Spleen (tissue), 11 donors: ENCODE measurements around the gene PRSS57. TPM values are rescaled to one million over a fixed set of nuclear protein-coding genes. Genes with fewer than 3 reads are reported as not detected.
A peak's percentile ranks its signal among the peaks of the same experiment; 100 is the strongest.

Experiments
- DNase-seq: peaks from one replicate; pipeline ENCODE4 v3.0.0-alpha.2; 2020
- H3K27ac ChIP-seq, 8 donors: fragments of 200-600 bp; sonication (generic) in 7 of 8; 1 replicate in 4 of 8; 2 replicates in 4 of 8; pipeline versions ENCODE4 v1.5.0 to v1.8.0; 2016 to 2021; ENCODE audit warnings: inconsistent platforms in 4 of 8, mild to moderate bottlenecking in 4 of 8, moderate library complexity in 1 of 8
- H3K27me3 ChIP-seq, 7 donors: fragments of 200-600 bp; sonication (generic) in 6 of 7; replicated peaks in 1 of 7; 1 replicate in 4 of 7; 2 replicates in 3 of 7; pipeline versions ENCODE4 v1.5.0 to v1.8.0; 2016 to 2021; ENCODE audit warnings: inconsistent platforms in 3 of 7, mild to moderate bottlenecking in 1 of 7
- H3K36me3 ChIP-seq, 6 donors: fragments of 200-600 bp; sonication (generic) in 5 of 6; 1 replicate in 4 of 6; 2 replicates in 2 of 6; pipeline versions ENCODE4 v1.5.0 to v1.8.0; 2016 to 2021; ENCODE audit warnings: inconsistent platforms in 2 of 6
- H3K4me1 ChIP-seq, 6 donors: fragments of 200-600 bp; sonication (generic) in 5 of 6; 1 replicate in 3 of 6; 2 replicates in 3 of 6; pipeline versions ENCODE4 v1.5.0 to v1.8.0; 2016 to 2021; ENCODE audit warnings: inconsistent platforms in 3 of 6
- H3K4me3 ChIP-seq, 8 donors: fragments of 200-600 bp; sonication (generic) in 7 of 8; 1 replicate in 4 of 8; 2 replicates in 4 of 8; pipeline versions ENCODE4 v1.5.0 to v1.8.0; 2016 to 2021; ENCODE audit warnings: inconsistent platforms in 4 of 8, mild to moderate bottlenecking in 4 of 8, moderate library complexity in 2 of 8
- H3K9me3 ChIP-seq, 8 donors: fragments of 200-600 bp; sonication (generic) in 7 of 8; 1 replicate in 4 of 8; 2 replicates in 4 of 8; pipeline versions ENCODE4 v1.5.0 to v1.8.0; 2016 to 2021; ENCODE audit warnings: inconsistent platforms in 4 of 8
- POLR2A ChIP-seq, 3 donors: fragments of 450-650 bp; IDR thresholded peaks; one replicate each; pipeline ENCODE4 v1.5.1; 2017; ENCODE audit warnings: antibody characterized with exemption in 3 of 3, mild to moderate bottlenecking in 1 of 3
- POLR2AphosphoS5 ChIP-seq, 3 donors: sonication (generic); formaldehyde crosslinking; IDR thresholded peaks; one replicate each; pipeline ENCODE4 v1.5.1; 2017; ENCODE audit warnings: antibody characterized with exemption in 3 of 3
- WGBS, 5 donors: extraction: QIAGEN DNeasy Blood & Tissue Kit in 3 of 5; methylation state at CpG; one replicate each; pipeline versions ENCODE4 v1.1.5 to v1.1.7; 2013 to 2018; 5-methylcytosine and 5-hydroxymethylcytosine counted together
- intact Hi-C: fragments of 100-400 bp; cut with DNase I; formaldehyde crosslinking; loops from one replicate; pipeline ENCODE4 v1.15.0; 2023; ENCODE audit warnings: low total_unique reads
- polyA plus RNA-seq, 3 donors: library from polyadenylated mRNA; stranded (reverse); fragments of 200-250 nt; gene quantifications; one replicate each; pipeline ENCODE4 v1.2.1, GENCODE V29; 2013
- total RNA-seq, 7 donors: library from RNA; depleted of rRNA in 3 of 7; stranded (reverse); fragments of >200 nt in 3 of 7; fragmentation: NEBNext Ultra II Directional in 4 of 7; extraction: Animal tissue kit (Norgen Biotek cat#: 25700) in 4 of 7; gene quantifications; one replicate each; pipeline versions ENCODE4 v1.1.0 to v1.2.1, GENCODE V29; 2016 to 2021
- TF ChIP-seq, protein P1 (sequence below), 11 experiments: fragments of 200-600 bp in 7 of 11; fragments of 450-650 bp in 4 of 11; sonication (generic) in 4 of 11; IDR thresholded peaks in 8 of 11; conservative IDR thresholded peaks in 3 of 11; 1 replicate in 7 of 11; 2 replicates in 4 of 11; pipeline versions ENCODE4 v1.4.0 to v1.8.0; 2016 to 2021; ENCODE audit warnings: antibody characterized with exemption in 11 of 11, inconsistent platforms in 4 of 11, mild to moderate bottlenecking in 1 of 11
- donor health status: healthy with polysubstance abuse.
- donor health status: DM: no; HTN: no; CAD: no; lungs with moderate emphysema.
- donor health status: DM: no; HTN: no; CAD: no.
- donor health status: Bipolar disorder and iron deficiency.
- donor health status: healthy.
- donor health status: DM: no; HTN: no; CAD: no.
- donor health status: DM: yes; HTN: yes; CAD: no.

The PRSS57 gene
- total and polyA plus RNA-seq, 10 donors = 0.24 to 2.5 (median 0.54) TPM; not detected in 2

DNA sequence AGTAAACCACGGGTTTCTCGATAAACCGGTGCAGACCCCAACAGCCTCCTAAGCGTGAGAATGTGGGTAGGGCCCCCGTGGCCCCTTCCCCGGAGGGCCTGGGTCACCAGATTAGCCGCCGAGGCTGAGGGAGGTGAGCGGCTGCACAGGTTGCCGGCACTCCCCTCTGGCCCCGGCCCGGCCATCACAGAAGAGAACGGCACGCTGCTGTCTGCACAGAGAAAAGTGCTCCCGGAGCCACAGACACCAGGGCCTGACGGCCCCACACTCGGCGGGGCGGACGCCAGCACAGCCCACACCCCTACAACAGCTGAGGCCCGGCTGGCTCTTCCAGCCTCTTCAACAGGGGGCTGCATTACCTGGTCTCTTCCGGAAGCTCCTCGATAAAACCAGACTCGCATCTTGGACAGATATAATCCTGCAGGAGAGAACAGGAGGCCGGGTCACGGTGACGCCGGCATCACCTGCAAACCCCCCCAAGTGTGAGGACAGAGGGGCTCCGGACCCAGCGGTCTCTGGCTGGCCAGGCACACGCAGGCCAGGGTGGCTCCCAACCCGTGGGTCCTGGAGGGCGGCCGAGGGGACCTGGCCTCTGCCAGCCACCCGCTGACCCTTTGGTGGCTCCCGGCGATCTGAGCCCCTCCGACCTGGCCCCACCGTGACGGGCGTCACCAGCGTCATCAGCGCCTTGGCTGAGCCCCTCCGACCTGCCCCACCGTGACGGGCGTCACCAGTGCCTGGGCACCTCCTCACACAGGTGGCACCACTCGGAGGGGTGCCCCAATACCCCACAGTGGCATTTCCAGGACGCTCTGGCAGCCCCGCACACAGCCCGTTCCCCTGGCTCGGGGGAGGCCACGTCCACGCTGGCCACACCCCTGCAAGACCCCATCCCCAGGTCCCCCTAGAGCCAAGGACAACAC, 42.5 kb downstream of the PRSS57 start:
- Histone ChIP-seq H3K27me3 (no peaks in the 10 kb centered on the region), H3K4me1 (peaks cover 12 to 62% (median 42%) of the 10 kb centered on the region in 6 donors), H3K27ac (no peak overlapping the region), H3K4me3 (no peak overlapping the region), H3K36me3 (peaks cover 0 to 100% (median 69%) of the 10 kb centered on the region in 6 donors), H3K9me3 (no peaks in the 10 kb centered on the region)
- intact Hi-C loops = no loop called here
- TF ChIP-seq, protein P1, sequence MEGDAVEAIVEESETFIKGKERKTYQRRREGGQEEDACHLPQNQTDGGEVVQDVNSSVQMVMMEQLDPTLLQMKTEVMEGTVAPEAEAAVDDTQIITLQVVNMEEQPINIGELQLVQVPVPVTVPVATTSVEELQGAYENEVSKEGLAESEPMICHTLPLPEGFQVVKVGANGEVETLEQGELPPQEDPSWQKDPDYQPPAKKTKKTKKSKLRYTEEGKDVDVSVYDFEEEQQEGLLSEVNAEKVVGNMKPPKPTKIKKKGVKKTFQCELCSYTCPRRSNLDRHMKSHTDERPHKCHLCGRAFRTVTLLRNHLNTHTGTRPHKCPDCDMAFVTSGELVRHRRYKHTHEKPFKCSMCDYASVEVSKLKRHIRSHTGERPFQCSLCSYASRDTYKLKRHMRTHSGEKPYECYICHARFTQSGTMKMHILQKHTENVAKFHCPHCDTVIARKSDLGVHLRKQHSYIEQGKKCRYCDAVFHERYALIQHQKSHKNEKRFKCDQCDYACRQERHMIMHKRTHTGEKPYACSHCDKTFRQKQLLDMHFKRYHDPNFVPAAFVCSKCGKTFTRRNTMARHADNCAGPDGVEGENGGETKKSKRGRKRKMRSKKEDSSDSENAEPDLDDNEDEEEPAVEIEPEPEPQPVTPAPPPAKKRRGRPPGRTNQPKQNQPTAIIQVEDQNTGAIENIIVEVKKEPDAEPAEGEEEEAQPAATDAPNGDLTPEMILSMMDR (IDR thresholded peaks at IDR 0.05 in 8 of 11, conservative IDR thresholded peaks at IDR 0.05 in 3 of 11) = no peak
- TF ChIP-seq POLR2AphosphoS5 (IDR thresholded peaks at IDR 0.05) = no peak
- no peak for TF ChIP-seq POLR2A (IDR thresholded peaks at IDR 0.05)
- 87 to 95% (median 94%) methylated on average over 32 to 54 of the region's 54 CpGs for WGBS, 5 donors
- DNase-seq = peak; percentile 67

DNA sequence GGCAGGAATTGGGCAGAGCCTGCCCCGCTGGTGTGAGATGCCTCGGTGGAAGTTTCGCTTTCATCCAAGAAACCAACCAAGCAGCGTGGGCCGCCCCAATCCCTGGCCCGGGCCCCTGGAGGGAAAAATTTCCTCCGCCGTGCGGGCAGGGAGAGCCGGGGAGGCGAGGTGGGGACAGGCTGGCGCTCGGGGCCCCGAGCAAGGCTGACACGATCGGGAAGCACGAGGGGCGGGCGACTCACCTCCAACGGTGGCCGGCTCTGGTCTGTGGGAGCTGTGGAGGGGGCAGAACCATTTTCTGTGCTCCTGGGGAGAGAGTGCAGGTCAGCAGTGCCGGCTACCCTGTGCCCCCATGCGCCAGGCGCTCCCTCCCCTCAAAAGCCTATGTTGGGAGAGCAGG, 43.3 kb downstream of the PRSS57 start:
- peak; percentile 58 for DNase-seq
- H3K27me3 ChIP-seq = no peaks in the 10 kb centered on the region
- TF ChIP-seq POLR2AphosphoS5 (IDR thresholded peaks at IDR 0.05) = no peak
- TF ChIP-seq, protein P1 (IDR thresholded peaks at IDR 0.05 in 8 of 11, conservative IDR thresholded peaks at IDR 0.05 in 3 of 11) = no peak
- H3K4me3 ChIP-seq = no peak overlapping the region
- H3K27ac ChIP-seq = no peak overlapping the region
- peaks cover 0 to 100% (median 71%) of the 10 kb centered on the region in 6 donors for H3K36me3 ChIP-seq
- no peaks in the 10 kb centered on the region for H3K9me3 ChIP-seq
- 84 to 90% (median 86%) methylated on average over 21 to 24 of the region's 24 CpGs for WGBS, 5 donors
- H3K4me1 ChIP-seq = peaks cover 5 to 55% (median 35%) of the 10 kb centered on the region in 6 donors
- intact Hi-C loops = no loop called here

DNA sequence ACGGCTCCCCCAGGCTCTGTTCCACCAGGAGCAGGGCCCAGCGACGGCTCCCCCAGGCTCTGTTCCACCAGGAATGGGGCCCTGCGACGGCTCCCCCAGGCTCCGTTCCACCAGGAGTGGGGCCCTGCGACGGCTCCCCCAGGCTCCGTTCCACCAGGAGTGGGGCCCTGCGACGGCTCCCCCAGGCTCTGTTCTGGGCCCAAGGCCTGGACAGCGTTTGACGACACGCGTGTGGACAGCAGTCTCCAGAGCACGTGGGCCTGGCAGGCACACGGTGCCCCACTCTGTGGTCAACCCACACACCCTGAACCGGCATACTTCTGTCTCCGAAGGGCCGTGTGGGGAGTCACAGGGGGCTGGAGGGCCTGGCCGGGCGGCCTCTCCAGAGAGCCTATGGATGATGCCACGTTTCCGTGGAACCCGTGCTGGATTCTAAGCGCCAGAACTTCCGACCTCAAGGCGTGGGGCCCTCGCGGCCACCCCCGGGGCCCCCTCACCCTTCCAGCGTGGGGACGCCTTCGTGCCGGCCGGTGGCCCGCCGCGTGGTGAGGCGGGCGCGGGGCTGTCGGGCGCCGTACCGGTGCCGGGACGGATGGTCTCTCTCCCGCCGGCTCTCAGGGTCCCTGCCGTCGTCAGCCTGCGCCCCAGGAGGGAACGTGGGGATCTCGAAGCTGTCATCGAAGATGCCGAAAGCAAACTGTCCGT, 44.0 kb downstream of the PRSS57 start:
- H3K36me3 ChIP-seq = peaks cover 0 to 100% (median 77%) of the 10 kb centered on the region in 6 donors
- intact Hi-C loops = no loop called here
- H3K4me3 ChIP-seq = no peak overlapping the region
- no peak overlapping the region for H3K27ac ChIP-seq
- no peaks in the 10 kb centered on the region for H3K9me3 ChIP-seq
- TF ChIP-seq, protein P1 (IDR thresholded peaks at IDR 0.05 in 8 of 11, conservative IDR thresholded peaks at IDR 0.05 in 3 of 11) = no peak
- no peak for TF ChIP-seq POLR2A (IDR thresholded peaks at IDR 0.05)
- no peak for TF ChIP-seq POLR2AphosphoS5 (IDR thresholded peaks at IDR 0.05)
- no peaks in the 10 kb centered on the region for H3K27me3 ChIP-seq
- peak; percentile 64 for DNase-seq
- 92 to 97% (median 95%) methylated on average over 36 to 58 of the region's 58 CpGs for WGBS, 5 donors
- H3K4me1 ChIP-seq = peaks cover 0 to 47% (median 27%) of the 10 kb centered on the region in 6 donors

DNA sequence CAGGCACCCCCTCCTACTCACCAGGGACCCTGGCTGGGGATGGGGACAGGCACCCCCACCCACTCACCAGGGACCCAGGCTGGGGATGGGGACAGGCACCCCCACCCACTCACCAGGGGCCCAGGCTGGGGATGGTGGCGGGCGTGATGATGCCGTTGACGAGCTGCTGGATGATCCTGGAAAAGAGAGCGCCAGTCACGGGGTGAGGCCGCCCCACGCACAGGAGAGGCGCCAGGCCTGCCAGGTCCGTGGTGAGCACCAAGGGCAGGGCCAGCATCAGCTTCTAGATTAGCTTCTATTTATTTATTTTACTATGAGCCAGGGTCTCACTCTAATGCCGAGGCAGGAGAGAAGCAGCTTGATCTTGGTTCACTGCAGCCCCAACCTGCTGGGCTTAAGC, 45.1 kb downstream of the PRSS57 start:
- no peaks in the 10 kb centered on the region for H3K9me3 ChIP-seq
- H3K4me1 ChIP-seq = peaks cover 0 to 36% (median 16%) of the 10 kb centered on the region in 6 donors
- TF ChIP-seq, protein P1 (IDR thresholded peaks at IDR 0.05 in 8 of 11, conservative IDR thresholded peaks at IDR 0.05 in 3 of 11) = no peak
- TF ChIP-seq POLR2AphosphoS5 (IDR thresholded peaks at IDR 0.05) = no peak
- no peak for TF ChIP-seq POLR2A (IDR thresholded peaks at IDR 0.05)
- 90 to 96% (median 93%) methylated on average over 9 to 11 of the region's 11 CpGs for WGBS, 5 donors
- peaks cover 0 to 100% (median 85%) of the 10 kb centered on the region in 6 donors for H3K36me3 ChIP-seq
- H3K27ac ChIP-seq = no peak overlapping the region
- DNase-seq = no peak
- no peaks in the 10 kb centered on the region for H3K27me3 ChIP-seq
- intact Hi-C loops = no loop called here
- H3K4me3 ChIP-seq = no peak overlapping the region
